Skin of body (tissue), 2 donors: ENCODE measurements around the gene DLGAP4. TPM values are rescaled to one million over a fixed set of nuclear protein-coding genes. Genes with fewer than 3 reads are reported as not detected.

Experiments
- DNase-seq: peaks from one replicate; lab custom pipeline; 2025; lab: John Stamatoyannopoulos, UW
- total RNA-seq: library from RNA; depleted of rRNA; stranded (reverse); fragments of >200 nt; gene quantifications from one replicate; pipeline ENCODE4 v1.2.3, GENCODE V29; 2014

The DLGAP4 gene
- 22.3 TPM for total RNA-seq

DNA sequence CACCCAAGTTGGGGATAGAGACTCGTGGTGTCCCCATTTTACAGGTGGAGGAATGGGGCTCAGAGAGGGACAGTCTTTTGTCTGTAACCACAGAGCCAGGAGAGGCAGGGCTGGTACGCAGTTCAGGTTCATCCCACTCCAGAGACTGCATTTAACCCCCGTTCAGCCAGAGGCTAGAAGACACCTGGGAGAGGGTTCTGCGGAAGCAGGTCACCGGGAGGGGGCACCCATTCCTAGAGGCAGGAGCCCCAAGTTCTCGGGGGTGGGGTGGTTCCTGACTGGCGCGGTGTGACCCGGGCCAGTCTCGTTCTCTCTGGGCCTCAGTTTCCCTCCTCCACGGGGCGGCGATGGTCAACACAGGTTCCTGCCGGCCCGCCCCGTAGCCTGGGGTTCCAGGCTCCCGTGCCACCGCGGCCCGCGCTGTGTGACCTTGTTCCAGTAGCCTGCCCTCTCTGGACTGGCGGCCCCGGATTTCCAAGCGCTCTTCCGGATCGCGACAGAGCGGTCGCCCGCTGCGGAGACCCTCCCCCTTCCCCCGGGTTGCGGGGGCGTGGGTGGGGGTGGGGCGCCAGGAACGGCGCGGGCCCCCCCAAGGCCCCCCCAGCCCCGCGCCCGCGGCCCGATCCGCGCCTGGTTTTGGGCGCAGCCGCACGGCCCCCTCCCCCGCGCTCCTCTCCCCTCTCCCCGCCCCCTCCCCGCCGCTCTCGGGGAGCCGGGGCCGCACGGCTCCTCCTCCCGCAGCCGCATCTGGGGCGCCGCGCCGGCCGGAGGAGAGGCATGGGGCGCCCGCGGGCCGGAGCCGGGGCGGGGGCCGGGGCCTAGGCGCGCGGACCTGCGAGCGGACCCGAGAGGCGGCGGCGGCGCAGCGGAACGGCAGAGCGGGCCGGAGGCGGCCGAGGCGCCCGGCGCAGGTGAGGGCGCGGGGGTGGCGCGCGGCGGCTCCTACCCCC is at the start of gene DLGAP4:
Gene DLGAP4, plus strand, starts transcription at position 738 of the 950 bp plus-strand sequence. CDS start 125,379 bp downstream, outside the sequence.
- DNase-seq: no peak

DNA sequence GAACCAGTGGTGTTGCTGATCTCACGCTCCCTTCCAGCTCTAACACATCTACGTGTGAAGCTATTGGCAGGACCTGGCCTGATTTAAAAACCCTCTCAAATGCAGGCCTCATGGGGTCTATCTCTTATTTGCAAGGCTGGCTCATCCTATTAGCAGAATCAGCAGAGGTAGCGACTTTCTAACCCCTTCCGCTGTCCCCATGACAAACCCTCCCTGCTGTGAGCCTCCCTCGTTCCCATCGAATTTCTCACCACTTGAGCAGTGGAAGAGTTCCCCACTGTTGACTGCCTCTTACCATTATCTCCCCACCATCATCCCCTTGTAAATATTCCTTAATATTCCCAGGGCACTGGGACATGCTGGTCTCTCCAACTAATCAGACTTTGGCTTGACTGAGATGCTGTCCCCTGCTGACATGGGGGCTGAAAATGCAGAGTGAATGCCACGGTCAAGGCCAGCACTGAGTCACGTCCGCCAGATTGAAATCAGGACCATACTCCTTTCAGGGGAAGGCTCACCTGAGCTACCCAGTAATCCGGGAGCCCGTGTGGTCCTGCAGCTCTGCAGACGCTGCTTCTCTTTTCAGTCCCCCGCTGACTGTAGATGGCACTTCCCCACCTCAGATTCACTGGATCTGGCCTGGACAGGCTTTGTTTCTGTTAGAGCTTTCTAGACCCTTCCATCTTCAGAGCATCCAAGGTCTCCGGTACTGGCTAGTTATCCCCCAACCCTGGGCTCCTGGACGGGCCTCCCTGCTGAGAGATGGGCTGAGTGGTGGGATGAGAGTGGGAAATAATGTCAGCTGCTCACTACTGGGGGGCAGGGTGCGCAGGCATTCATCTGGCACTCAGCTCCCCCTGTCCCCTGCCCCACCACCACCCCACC is 46.7 kb upstream of the DLGAP4 start:
- no peak for DNase-seq

DNA sequence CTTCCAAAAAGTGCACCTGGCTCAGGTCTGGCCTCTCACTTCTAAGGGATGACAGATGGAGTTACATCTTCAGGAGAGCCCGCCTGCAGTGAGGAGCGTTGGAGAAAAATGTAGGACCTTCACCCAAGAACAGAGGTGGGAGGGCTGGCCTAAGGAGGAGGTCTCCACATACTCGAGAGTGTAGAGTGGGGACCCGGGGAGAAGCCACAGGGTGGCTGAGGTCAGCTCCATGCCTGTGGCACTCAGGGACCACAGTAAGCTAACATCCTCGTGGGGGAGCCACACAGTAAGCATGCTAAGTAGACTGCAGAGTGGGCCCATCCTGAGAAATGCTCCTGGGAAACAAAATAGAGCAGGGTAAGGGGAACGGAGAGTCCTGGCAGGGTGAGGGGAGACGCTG is 45.8 kb upstream of the DLGAP4 start:
- DNase-seq: no peak

DNA sequence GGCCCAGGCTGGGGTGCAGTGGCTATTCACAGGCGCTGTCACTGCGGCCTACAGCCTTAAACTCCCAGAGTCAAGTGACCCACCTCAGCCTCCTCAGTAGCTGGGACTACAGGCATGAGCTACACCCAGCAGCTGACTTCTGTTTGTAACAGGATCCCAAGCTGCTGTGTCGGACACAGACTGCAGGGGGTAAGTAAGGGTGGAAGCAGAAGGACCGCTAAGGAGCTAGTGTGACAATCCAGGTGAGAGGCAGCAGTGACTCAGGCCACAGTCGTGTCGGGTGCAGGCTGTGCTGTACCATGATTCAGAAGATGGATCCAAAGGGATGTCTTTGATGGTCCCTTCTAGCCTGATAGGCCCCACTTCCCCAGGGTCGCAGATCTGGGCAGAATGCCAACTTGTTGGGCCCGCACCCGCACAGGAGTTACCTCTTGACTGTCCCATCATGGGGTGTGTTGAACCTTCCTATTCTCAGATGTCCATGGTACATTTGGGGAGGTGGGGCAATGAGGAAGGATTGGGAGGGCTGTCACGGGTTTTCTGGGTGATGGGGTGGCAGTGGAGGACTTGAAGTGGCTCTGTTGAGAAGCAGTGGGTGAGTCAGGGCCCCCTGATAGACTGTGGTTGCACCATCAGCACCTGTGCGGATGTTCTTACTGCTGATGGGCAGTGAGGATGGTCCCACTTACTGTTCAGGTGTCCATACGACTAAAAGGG is 44.6 kb upstream of the DLGAP4 start:
- no peak for DNase-seq

DNA sequence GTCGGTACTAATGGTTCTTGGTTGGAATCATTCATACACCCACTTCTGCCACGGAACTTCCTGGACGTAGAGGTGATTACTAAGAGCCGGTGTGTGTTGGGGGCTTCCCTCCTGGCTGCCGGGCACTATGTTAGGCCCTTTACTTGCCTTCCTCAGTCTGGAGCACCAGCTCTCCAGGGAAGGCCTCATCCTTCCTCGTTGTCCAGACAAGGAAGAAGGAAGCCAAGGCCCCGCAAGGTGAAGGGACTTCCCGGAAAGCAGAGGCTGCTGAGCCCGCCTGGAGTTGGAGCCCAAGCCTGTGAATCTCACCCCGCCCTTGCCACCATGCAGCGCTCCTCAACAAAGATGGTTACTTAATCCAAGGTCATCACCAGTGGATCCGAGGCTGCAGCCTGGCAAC is 43.7 kb upstream of the DLGAP4 start:
- no peak for DNase-seq

DNA sequence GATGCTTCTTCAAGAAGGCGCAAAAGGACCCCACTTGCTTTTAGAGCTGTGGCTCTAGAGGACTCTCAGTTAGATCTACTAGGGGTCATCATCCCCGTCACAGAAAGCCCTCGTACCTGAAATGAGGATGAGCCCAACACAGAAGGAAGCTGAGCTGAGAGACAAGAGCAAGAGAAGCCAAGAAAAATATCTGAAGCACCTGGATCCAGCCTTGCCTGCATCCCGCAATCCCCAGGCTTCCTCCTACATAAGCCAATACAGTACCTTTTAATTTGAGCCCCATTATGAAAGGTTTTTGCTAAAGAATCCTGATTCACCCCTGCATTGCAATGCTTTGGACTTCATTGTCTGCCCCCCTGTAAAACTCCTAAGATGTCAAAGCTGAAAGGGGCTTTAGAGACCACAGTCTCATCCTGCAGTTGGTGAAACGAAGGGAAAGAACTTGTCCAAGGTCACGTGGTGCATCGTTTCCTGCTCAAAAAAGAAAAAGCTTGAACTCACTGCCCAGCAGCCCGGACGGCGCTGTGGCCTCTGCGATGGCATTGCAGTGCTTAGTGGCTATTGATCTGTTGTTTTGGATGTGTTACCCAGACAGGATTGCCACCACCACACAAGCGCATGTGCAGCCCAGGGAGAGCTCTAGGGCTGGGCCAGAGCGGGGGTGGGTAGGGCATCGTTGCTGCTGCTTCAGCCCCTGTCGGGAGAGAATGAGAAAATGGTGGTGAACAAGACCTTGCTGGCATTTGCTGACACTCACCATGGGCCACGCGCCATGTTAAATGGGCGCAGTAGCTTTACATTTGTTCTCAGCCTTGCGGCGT is 41.5 kb upstream of the DLGAP4 start:
- no peak for DNase-seq

- no peak for DNase-seq
These were observed 40.0 kb upstream of the DLGAP4 start for GRCh38 chr20:36266189-36266588.

DNA sequence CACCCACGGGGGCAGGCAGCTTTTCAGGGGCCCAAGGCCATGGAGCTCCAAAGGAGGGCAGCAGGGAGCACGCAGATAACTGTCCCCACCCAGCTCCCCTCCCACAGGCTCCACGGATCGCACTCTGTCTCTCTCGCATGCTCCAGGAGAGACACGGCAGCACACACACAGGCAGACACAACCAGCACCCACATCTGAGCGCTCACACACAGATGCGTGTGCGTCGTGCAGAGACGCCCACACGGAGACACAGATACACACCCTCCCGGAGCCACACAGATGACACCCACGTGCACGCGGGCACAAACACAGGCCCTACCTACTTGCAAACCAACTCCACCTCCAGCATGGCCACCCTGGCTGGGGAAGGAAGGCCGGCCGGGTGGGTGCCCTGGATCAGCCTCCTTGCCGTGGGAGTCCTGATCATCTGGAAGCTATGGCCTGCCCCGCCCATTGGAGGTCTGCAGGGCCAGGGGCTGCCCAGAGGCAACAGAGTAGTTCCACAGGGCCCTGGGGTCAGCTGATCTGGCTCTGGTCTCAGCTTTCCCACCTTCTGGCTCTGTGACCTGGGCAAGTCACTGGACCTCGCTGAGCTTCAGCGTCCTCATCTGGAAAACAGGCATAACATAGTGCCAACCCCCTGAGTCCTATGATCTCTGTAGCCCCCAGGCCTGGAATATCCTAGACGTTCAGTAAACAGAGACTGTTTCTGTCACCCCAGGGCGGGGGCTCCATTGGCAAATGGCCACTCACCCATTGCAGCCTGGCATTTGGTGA is 38.3 kb upstream of the DLGAP4 start:
- DNase-seq: no peak

GRCh38 chr20:36268440-36269342 is 37.4 kb upstream of the DLGAP4 start:
- no peak for DNase-seq

GRCh38 chr20:36269507-36269906 is 36.6 kb upstream of the DLGAP4 start:
- DNase-seq: no peak

GRCh38 chr20:36270744-36271638 is 35.1 kb upstream of the DLGAP4 start:
- DNase-seq: no peak

DNA sequence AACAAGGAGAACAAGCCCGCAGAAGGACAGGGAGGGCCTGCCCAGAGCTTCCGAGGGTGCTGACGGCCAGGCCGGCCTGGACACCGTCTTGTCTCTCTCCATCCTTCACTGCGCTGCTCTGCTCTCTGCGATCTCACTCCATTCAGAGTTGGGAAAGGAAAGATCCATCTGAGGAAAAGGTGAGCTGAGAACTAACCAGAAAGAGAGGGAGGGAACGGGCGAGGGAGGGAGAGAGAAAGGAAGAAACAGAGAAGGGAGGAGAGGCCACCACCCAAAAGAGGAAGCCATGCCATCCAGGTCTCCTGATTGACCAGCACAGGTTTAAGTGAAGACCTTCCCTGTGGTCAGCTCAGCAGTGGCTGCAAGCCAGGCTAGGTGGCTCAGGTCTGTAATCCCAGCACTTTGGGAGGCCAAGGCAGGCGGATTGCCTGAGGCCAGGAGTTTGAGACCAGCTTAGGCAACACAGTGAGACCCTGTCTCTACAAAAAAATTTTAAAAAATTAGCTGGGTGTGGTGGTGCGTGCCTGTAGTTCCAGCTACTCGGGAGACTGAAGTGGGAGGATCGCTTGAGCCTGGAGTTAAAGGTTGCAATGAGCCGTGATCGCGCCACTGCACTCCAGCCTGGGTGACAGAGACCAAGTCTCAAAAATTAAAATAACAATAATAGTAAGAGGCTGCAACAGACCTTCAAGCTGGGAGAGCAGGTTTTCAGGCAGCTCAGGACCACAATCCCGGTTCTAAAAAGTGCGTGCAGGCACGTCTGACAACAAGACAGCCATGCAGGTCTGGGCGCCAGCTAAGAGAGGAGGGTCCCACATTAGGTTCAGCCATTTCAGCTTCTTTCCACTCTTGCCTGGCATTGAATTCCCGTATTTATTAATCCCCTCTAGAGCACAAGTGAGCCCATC is 34.2 kb upstream of the DLGAP4 start:
- DNase-seq: no peak

GRCh38 chr20:36272547-36273220 is 33.5 kb upstream of the DLGAP4 start:
- no peak for DNase-seq

DNA sequence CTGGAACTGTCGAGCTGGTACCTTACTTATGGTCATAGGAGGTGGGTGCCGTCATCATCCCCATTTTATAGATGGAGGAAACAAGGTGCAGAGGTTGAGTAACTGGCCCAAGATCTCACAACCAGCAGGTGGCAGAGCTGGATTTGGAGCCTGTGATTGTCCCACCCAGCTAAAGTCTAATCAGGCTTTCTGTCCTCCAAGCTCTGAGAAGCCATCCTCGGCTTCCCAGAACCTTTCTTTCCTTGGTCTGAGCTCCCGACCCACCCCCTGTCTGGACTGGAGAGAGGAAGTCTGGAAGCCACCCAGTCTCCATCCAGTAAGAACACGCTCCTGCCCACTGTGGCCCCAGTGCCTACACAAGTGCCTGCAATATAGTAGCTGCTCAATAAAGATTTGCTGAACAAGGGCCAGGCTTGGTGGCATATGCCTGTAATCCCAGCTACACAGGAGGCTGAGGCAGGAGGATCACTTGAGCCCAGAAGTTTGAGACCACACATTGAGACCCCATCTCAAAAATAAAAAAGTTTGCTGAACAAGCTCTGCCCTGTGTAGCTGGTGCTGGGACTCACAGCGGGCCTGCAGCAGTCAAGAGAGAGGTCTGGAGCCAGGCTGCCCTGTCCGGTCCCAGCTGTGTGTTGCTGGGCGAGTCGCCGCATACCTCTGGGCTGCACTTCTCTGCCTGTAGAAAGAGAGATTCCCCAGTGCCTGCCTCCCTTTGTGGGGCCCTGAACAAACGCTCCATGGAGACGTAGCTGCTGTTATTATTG is 32.5 kb upstream of the DLGAP4 start:
- no peak for DNase-seq

DNA sequence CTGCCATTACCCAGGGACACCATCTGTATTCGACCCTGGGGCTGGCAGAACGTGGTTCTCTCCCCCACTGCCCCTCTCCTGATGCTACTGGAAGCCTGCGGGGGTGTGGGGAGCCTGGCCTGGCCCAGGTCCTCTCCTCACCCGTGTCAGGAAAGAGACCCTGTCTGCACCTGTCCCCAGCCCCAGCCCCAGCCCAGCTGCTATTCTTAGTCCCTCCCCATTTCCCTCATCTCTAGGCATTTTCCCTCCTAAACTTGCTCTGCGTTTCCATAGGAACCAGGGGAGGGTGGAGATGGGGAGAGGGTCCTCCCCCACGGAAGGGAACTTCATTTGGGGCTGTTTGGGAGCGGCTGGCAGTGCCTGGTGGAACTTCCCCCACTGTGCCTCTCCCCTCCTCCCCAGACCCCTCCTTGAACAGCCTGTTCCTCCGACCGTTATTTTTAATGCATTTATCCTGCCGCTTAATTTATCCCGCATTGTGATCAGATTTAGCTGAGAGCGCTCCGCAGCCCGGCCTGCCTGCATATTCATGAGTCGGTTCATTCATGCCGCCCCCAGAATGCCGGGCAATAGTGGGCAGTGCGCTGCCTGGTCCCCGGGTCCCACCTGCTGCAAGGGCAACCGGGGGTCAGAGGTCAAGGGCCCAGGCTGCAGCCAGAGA is 31.8 kb upstream of the DLGAP4 start:
- no peak for DNase-seq
